ENCODE data around the gene PLXND1.
"Not testable (repeated sequence)": the region's sequence is repeated elsewhere in the genome, so short reads cannot be mapped to it uniquely, and the experiment has no call there.

Gene PLXND1

GRCh38 chr3:129524081-129524480 lies 82.4 kb downstream of the PLXND1 start:
- DNase-seq (ENCODE audit: low spot score), result no peak

GRCh38 chr3:129522953-129523352 lies 83.5 kb downstream of the PLXND1 start:
- no peak for DNase-seq (ENCODE audit: low spot score)

GRCh38 chr3:129521611-129522010 lies 84.9 kb downstream of the PLXND1 start:
- no peak for DNase-seq (ENCODE audit: low spot score)

- DNase-seq (ENCODE audit: low spot score), result no peak
These were observed 85.5 kb downstream of the PLXND1 start for GRCh38 chr3:129520960-129521359.

GRCh38 chr3:129519896-129520715 lies 86.4 kb downstream of the PLXND1 start:
- no peak for DNase-seq (ENCODE audit: low spot score)

GRCh38 chr3:129519449-129519848 lies 87.0 kb downstream of the PLXND1 start:
- no peak for DNase-seq (ENCODE audit: low spot score)

GRCh38 chr3:129518581-129518980 lies 87.9 kb downstream of the PLXND1 start:
- DNase-seq (ENCODE audit: low spot score), result no peak

GRCh38 chr3:129518038-129518561 lies 88.4 kb downstream of the PLXND1 start:
- DNase-seq (ENCODE audit: low spot score), result no peak

GRCh38 chr3:129517516-129517915 lies 89.0 kb downstream of the PLXND1 start:
- no peak for DNase-seq (ENCODE audit: low spot score)

GRCh38 chr3:129515821-129516432 lies 90.5 kb downstream of the PLXND1 start:
- DNase-seq (ENCODE audit: low spot score), result not testable (repeated sequence)

- DNase-seq (ENCODE audit: low spot score), result not testable (repeated sequence)
These were observed 91.2 kb downstream of the PLXND1 start for GRCh38 chr3:129515108-129515820.

GRCh38 chr3:129514563-129514962 lies 91.9 kb downstream of the PLXND1 start:
- DNase-seq (ENCODE audit: low spot score), result no peak

GRCh38 chr3:129514110-129514509 lies 92.4 kb downstream of the PLXND1 start:
- DNase-seq (ENCODE audit: low spot score), result no peak

GRCh38 chr3:129513705-129514104 lies 92.8 kb downstream of the PLXND1 start:
- DNase-seq (ENCODE audit: low spot score), result no peak

- DNase-seq (ENCODE audit: low spot score), result no peak
These were observed 93.9 kb downstream of the PLXND1 start for GRCh38 chr3:129512595-129512994.

- DNase-seq (ENCODE audit: low spot score), result peak; percentile 86
These were observed 99.2 kb downstream of the PLXND1 start for GRCh38 chr3:129507181-129507831.

GRCh38 chr3:129506231-129506742 lies 100.2 kb downstream of the PLXND1 start:
- no peak for DNase-seq (ENCODE audit: low spot score)

GRCh38 chr3:129505341-129505740 lies 101.1 kb downstream of the PLXND1 start:
- no peak for DNase-seq (ENCODE audit: low spot score)
